Ovary (tissue), 9 donors: ENCODE measurements around the gene ALDH2. TPM values are rescaled to one million over a fixed set of nuclear protein-coding genes. Genes with fewer than 3 reads are reported as not detected.

Source experiments
- DNase-seq, 5 donors: peaks; one replicate each; pipeline ENCODE4 v3.0.0-alpha.2; 2019 to 2020
- H3K27ac ChIP-seq, 2 donors: fragments of 200-600 bp; one replicate each; pipeline versions ENCODE4 v1.5.1 to v1.8.0; 2019 to 2022
- H3K27me3 ChIP-seq: fragments of 200-600 bp; one replicate; pipeline ENCODE4 v1.8.0; 2022
- H3K36me3 ChIP-seq: fragments of 200-600 bp; sonication (generic); one replicate; pipeline ENCODE4 v1.5.1; 2019
- H3K4me1 ChIP-seq: one replicate; pipeline ENCODE4 v1.8.1; 2013; ENCODE audit warnings: mild to moderate bottlenecking, moderate library complexity; ENCODE audit not compliant: insufficient read depth
- H3K4me3 ChIP-seq: fragments of 200-600 bp; sonication (generic); one replicate; pipeline ENCODE4 v1.5.1; 2017
- H3K9me3 ChIP-seq, 2 donors: fragments of 200-600 bp in 1 of 2; sonication (generic) in 1 of 2; one replicate each; pipeline versions ENCODE4 v1.5.1 to v1.8.1; 2013 to 2019; ENCODE audit warnings: mild to moderate bottlenecking in 1 of 2, moderate library complexity in 1 of 2
- EP300 ChIP-seq: sonication (generic); formaldehyde crosslinking; IDR thresholded peaks from one replicate; pipeline ENCODE4 v1.6.1; 2017; ENCODE audit warnings: antibody characterized with exemption
- POLR2A ChIP-seq: fragments of 450-650 bp; IDR thresholded peaks from one replicate; pipeline ENCODE4 v1.6.1; 2017; ENCODE audit warnings: antibody characterized with exemption, mild to moderate bottlenecking, moderate library complexity
- WGBS, 3 donors: extraction: QIAGEN DNeasy Blood & Tissue Kit in 1 of 3; methylation state at CpG; one replicate each; pipeline versions ENCODE4 v1.1.5 to v1.1.7; 2013 to 2017; 5-methylcytosine and 5-hydroxymethylcytosine counted together
- intact Hi-C, 4 donors: fragments of 100-400 bp; cut with DNase I; formaldehyde crosslinking; loops; one replicate each; pipeline versions ENCODE4 v1.11.0 to v1.15.1; 2022 to 2023
- polyA plus RNA-seq, 2 donors: library from polyadenylated mRNA; stranded (reverse); fragments of 200-250 nt in 1 of 2; fragments of 350-450 nt in 1 of 2; fragmentation: Illumina TruSeq in 1 of 2; extraction: RNeasy Lipid Tissue Mini Kit (QIAGEN cat#74804) in 1 of 2; gene quantifications; one replicate each; pipeline ENCODE4 v1.2.3, GENCODE V29; 2013 to 2014
- total RNA-seq, 7 donors: library from RNA; depleted of rRNA in 2 of 7; stranded (reverse); fragments of >200 nt in 2 of 7; fragmentation: NEBNext Ultra II Directional in 3 of 7; extraction: Animal tissue kit (Norgen Biotek cat#: 25700) in 3 of 7; gene quantifications; one replicate each; pipeline versions ENCODE4 v1.1.0 to v1.2.4, GENCODE V29; 2016 to 2023
- TF ChIP-seq, protein P1 (sequence below), 3 donors: fragments of 450-650 bp in 2 of 3; fragments of 200-600 bp in 1 of 3; IDR thresholded peaks; one replicate each; pipeline versions ENCODE4 v1.5.1 to v1.8.0; 2016 to 2022; ENCODE audit warnings: antibody characterized with exemption in 3 of 3, mild to moderate bottlenecking in 1 of 3
- donor health status: DM: no; HTN: no; CAD: no; lungs with moderate emphysema.
- donor health status: DM: no; HTN: no; CAD: no.
- donor health status: Bipolar disorder and iron deficiency.
- donor health status: DM: yes; HTN: yes; CAD: no.
- donor health status: DM: no; HTN: no; CAD: no.
- donor health status: DM: yes; HTN: yes; CAD: no.

The ALDH2 gene
- total and polyA plus RNA-seq, 9 donors = 46.7 to 154 (median 115) TPM

DNA sequence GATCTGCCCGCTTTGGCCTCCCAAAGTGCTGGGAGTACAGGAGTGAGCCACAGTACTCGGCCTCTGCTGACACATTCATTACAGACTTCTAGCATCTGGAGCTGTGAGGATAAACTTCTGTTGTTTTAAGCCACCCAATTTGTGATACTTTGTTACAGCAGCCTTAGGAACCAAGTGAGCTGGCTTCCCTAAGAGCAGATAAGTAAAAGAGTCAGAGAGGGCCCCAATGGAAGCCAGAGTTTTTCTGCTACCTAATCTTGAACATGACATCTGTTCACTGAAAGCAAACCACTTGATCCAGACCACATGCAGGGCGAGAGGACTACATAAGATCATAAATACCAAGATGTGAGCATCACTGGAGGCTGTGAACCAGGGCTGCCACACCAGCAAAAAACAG lies 71.6 kb downstream of the ALDH2 start:
- H3K27me3 ChIP-seq = no peaks in the 10 kb centered on the region
- H3K4me1 ChIP-seq = peaks cover 4% of the 10 kb centered on the region
- H3K36me3 ChIP-seq = no peaks in the 10 kb centered on the region
- DNase-seq = no peak
- no peaks in the 10 kb centered on the region for H3K9me3 ChIP-seq
- no peak overlapping the region for H3K27ac ChIP-seq
- no peak overlapping the region for H3K4me3 ChIP-seq
- 77 to 88% (median 83%) methylated on average over 3 of the region's 3 CpGs for WGBS, 3 donors
- intact Hi-C loops = no loop called here
- TF ChIP-seq EP300 (no peak), POLR2A (no peak)
- TF ChIP-seq, protein P1, sequence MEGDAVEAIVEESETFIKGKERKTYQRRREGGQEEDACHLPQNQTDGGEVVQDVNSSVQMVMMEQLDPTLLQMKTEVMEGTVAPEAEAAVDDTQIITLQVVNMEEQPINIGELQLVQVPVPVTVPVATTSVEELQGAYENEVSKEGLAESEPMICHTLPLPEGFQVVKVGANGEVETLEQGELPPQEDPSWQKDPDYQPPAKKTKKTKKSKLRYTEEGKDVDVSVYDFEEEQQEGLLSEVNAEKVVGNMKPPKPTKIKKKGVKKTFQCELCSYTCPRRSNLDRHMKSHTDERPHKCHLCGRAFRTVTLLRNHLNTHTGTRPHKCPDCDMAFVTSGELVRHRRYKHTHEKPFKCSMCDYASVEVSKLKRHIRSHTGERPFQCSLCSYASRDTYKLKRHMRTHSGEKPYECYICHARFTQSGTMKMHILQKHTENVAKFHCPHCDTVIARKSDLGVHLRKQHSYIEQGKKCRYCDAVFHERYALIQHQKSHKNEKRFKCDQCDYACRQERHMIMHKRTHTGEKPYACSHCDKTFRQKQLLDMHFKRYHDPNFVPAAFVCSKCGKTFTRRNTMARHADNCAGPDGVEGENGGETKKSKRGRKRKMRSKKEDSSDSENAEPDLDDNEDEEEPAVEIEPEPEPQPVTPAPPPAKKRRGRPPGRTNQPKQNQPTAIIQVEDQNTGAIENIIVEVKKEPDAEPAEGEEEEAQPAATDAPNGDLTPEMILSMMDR (IDR thresholded peaks at IDR 0.05) = no peak

DNA sequence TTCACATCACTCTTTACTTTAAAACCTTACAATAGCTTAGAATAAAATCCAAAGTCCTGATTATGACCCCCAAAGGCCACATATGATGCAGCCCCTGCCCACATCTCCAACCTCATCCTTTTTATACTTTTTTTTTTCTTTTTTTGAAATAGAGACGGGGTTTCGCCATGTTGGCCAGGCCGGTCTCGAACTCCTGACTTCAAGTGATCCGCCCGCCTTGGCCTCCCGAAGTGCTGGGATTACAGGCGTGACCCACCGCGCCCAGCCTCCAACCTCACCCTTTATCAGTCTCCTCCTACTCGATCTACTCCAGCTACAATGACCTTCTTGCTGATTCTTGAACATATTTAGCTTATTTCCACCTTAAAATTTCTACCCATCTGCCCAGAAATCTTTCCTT lies 74.1 kb downstream of the ALDH2 start:
- Histone ChIP-seq H3K4me3 (peak overlapping the region; percentile 70), H3K9me3 (no peaks in the 10 kb centered on the region), H3K4me1 (peaks cover 4% of the 10 kb centered on the region), H3K27ac (peak overlapping the region; percentile 21 to 94), H3K36me3 (no peaks in the 10 kb centered on the region), H3K27me3 (no peaks in the 10 kb centered on the region)
- WGBS, 3 donors = 22 to 35% (median 30%) methylated on average over 11 of the region's 11 CpGs
- TF ChIP-seq, protein P1 (IDR thresholded peaks at IDR 0.05) = no peak
- intact Hi-C loops = no loop called here
- DNase-seq = no peak

DNA sequence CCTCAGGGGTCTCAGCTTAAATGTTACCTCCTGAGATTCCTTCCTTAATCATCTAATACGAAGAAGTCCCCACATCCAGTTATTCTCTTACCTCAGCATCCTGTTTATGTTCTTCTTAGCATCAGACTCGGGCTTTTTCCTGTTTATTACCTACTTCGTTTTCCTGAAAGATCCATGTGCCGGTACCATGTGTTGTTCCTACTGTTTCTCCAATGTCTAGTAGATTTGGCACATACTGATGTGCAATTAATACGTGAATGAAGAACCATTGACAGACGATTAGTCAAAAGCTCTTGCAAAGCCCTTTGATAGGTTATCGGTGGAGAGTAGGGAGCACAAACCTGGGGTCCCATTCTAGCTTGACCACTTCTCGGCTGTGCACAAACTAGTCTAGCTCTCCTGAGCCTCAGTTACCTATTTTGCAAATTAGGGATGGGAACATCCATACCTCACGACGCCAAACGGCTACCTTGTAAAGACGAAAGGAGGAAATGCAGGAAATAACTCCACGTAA lies 74.6 kb downstream of the ALDH2 start:
- peak overlapping the region; percentile 70 for H3K4me3 ChIP-seq
- TF ChIP-seq POLR2A (no peak), EP300 (no peak)
- TF ChIP-seq, protein P1 (IDR thresholded peaks at IDR 0.05) = no peak
- intact Hi-C loops = no loop called here
- H3K4me1 ChIP-seq = peaks cover 4% of the 10 kb centered on the region
- H3K27ac ChIP-seq = peak overlapping the region; percentile 94 to 96
- H3K9me3 ChIP-seq = no peaks in the 10 kb centered on the region
- no peak for DNase-seq
- H3K27me3 ChIP-seq = no peaks in the 10 kb centered on the region
- WGBS, 3 donors = 0 to 1% (median 0%) methylated on average over 13 of the region's 13 CpGs
- no peaks in the 10 kb centered on the region for H3K36me3 ChIP-seq

DNA sequence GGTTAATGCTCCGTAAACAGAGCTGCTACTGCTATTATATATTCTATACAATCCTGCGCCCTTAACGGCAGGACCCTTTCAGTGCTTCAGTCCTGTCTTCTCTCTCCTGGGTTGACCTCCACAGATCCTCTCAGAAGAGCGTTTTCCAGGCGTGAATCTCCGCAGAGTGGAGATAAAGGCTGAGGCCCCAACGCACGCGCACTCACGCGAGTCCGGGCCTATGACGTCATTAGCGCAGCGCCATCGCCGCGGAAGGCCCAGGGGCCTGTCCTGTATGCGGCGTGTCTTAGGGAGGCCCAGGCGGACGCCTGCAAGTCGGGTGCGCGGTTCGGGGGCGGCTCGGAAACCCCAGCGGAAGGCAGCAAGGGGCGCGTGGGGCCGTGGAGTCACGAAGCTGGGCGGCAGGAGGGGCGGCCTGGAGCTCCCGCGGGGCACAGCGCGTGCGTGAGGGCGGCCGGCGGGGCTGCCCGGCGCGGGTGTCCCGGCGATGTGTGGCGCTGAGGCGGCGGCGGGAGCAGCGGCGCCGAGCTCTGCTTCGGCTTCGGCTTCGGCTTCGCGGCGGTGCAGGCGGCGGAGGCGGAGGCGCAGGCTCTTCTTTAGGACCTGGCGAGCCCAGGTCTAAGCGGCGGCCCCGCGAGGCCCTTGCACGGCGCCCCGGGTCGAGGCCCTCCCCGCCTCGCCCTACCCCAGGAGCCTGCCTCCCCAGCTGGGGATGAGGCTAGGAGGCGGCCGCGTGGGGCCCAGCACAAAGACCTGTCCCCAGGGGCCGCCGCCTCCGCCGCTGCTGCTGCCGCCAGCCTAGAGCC lies 75.2 kb downstream of the ALDH2 start, which contains the start of gene MAPKAPK5:
Gene MAPKAPK5 (plus strand): TSS at position 479 of the 806 bp plus-strand sequence. CDS start 506 bp downstream, outside the sequence.
- TF ChIP-seq EP300 (no peak), POLR2A (peak; percentile 67)
- TF ChIP-seq, protein P1 (IDR thresholded peaks at IDR 0.05) = peak in 1 of 3 donors; percentile 14
- Histone ChIP-seq H3K4me3 (peak within 1 kb of the TSS; percentile 70), H3K27ac (peak within 1 kb of the TSS; percentile 94 to 96), H3K27me3 (no peaks in the 10 kb centered on the region), H3K4me1 (peaks cover 4% of the 10 kb centered on the region), H3K9me3 (no peaks in the 10 kb centered on the region), H3K36me3 (no peaks in the 10 kb centered on the region)
- intact Hi-C loops = no loop called here
- WGBS, 3 donors = 0% methylated on average over 43 to 84 of the region's 84 CpGs
- peak; percentile 94 to 98 (median 95) for DNase-seq
